ENCODE results near the gene GLB1L3.
A peak's percentile ranks its signal among the peaks of the same experiment; 100 is the strongest.

Gene GLB1L3

DNA sequence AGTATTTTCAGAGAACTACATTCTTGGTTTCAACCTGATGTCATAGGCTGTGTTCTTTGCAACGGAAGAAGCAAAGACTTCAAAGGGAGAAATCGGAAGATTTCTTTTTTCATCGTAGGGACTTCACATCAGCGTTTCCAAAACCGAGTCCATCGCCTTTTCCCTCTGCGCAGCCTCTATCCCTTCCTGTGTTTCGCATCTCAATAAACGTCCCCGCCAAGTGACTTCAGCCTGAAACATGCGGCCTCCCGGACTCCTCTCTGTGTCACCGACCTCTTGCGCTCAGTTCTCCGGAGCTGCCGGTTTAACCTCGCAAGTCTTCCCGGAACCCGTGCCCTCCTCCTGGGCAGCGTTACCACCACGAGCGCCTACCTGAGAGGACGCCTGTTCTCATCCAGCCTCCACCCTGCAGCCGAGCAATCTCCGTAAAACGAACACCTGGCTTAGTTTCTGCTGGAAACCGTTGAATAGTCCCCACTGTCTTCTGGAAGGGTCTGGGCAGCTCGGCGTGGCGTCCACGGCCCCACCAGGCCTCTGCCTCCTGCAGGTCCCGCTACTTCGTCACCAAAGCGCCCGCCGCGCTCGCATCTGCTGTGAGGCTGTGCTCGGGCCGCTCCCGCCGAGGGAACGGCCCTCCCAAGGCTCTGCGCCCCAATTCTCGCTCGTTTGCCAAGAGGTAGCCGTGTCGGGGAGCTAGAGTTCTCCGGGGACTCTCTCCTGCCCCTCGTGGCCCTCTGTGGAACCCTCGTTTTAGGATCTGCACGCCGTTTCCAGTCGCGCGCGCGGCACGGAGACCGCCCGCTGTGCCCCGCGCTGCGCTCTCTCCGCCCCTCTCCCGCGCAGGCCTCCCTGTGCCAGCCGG lies at the start of gene GLB1L3:
GLB1L3 (plus strand) TSS at position 846 of the 862 bp plus-strand sequence. CDS start 362 bp downstream, outside the sequence.
- H3K4me3 ChIP-seq: peak within 1 kb of the TSS; percentile 53 to 69 (median 60)
- H4K20me1 ChIP-seq: peaks cover 0 to 45% (median 31%) of the 10 kb centered on the region in 11 experiments; a peak in 18 of 22 replicates
- peak within 1 kb of the TSS; percentile 89 to 98 (median 95) for H3K4me2 ChIP-seq
- H3K9ac ChIP-seq: peak within 1 kb of the TSS in 9 of 11 experiments; percentile 13 to 59 (median 48); a peak in 16 of 22 replicates
- TF ChIP-seq Cebpa-rat (IDR thresholded peaks at IDR 0.05): no peak
- H3K36me3 ChIP-seq: 0 out of 22 replicates have a peak, but pooled peaks cover 0 to 3% (median 0%) of the 10 kb centered on the region in 11 experiments
- H3K27ac ChIP-seq: no peak within 1 kb of the TSS
- peaks cover 84 to 96% (median 86%) of the 10 kb centered on the region in 11 experiments for H3K27me3 ChIP-seq
- H3K9me3 ChIP-seq (replicated peaks in 1 of 11): peaks cover 6 to 13% (median 7%) of the 10 kb centered on the region in 11 experiments; a peak in 19 of 22 replicates
- H3K4me1 ChIP-seq: peaks cover 22 to 40% (median 28%) of the 10 kb centered on the region in 10 experiments; a peak in 19 of 20 replicates

DNA sequence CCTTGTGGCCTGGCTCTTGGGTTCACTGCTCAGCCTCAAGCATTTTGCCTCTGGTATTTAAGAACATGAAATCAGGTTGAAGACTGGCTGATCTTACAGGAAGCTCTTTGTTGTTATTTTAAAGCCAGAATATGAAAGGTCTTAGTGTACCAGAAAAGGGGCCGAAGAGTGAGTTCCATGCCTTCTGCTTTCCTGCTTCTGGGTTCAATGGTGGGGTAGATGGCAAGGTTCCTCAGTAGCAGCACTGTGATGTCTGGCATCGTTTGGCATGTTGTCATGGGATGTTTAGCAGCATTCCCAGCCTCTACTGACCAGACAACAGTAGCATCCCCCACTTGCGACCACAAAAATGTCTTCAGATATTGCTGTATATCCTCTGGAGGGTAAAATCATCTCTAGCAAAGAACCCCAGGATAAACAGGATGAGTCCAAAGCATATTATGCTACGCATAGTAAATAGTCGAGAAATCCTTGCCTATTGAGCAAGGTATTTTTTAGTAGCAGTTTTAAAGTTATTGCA lies 49.3 kb upstream of the GLB1L3 start:
- Histone ChIP-seq H4K20me1 (peaks cover 61 to 85% (median 75%) of the 10 kb centered on the region in 11 experiments; a peak in 21 of 22 replicates), H3K9ac (peak overlapping the region in 6 of 11 experiments; percentile 14 to 89 (median 84); a peak in 4 of 22 replicates), H3K27ac (no peak overlapping the region), H3K4me1 (peaks cover 75 to 85% (median 82%) of the 10 kb centered on the region in 10 experiments), H3K36me3 (peaks cover 0 to 6% (median 0%) of the 10 kb centered on the region in 11 experiments; a peak in 4 of 22 replicates), H3K4me3 (peak overlapping the region; percentile 76 to 91 (median 86); a peak in 18 of 20 replicates), H3K27me3 (peaks cover 23 to 37% (median 29%) of the 10 kb centered on the region in 11 experiments), H3K9me3 (replicated peaks in 1 of 11) (no peaks in the 10 kb centered on the region), H3K4me2 (peak overlapping the region; percentile 91 to 99 (median 97))
- TF ChIP-seq Cebpa-rat (IDR thresholded peaks at IDR 0.05): no peak

DNA sequence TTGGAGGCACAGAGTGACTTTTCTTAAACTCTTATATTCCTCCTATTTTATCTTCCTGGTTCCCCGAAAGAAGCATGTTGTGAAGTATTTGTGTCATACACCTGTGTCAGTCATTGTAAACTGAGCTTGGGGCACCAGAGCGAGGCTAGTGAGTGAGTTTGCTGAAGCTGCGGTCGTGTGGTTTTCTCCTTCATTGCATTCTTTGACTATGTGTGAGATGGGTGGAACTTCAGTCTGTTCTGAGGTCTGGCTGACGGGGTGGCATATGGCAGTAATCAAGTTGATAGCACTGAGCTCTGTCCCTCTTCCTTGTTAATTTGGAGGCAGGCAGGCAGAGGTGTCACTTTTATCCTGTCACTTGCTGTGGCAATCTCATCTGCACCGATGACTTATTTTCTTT lies 47.6 kb upstream of the GLB1L3 start:
- peak overlapping the region in 2 of 10 experiments; percentile 17 to 28; a peak in 1 of 20 replicates for H3K4me3 ChIP-seq
- peaks cover 23 to 37% (median 29%) of the 10 kb centered on the region in 11 experiments for H3K27me3 ChIP-seq
- H3K9ac ChIP-seq: no peak overlapping the region
- peaks cover 75 to 87% (median 84%) of the 10 kb centered on the region in 10 experiments for H3K4me1 ChIP-seq
- no peak overlapping the region for H3K27ac ChIP-seq
- H3K4me2 ChIP-seq: peak overlapping the region; percentile 60 to 99 (median 88)
- TF ChIP-seq Cebpa-rat (IDR thresholded peaks at IDR 0.05): no peak
- H4K20me1 ChIP-seq: peaks cover 76 to 87% (median 85%) of the 10 kb centered on the region in 11 experiments; a peak in 21 of 22 replicates
- H3K36me3 ChIP-seq: peaks cover 0 to 4% (median 0%) of the 10 kb centered on the region in 11 experiments; a peak in 2 of 22 replicates
- no peaks in the 10 kb centered on the region for H3K9me3 ChIP-seq (replicated peaks in 1 of 11)

DNA sequence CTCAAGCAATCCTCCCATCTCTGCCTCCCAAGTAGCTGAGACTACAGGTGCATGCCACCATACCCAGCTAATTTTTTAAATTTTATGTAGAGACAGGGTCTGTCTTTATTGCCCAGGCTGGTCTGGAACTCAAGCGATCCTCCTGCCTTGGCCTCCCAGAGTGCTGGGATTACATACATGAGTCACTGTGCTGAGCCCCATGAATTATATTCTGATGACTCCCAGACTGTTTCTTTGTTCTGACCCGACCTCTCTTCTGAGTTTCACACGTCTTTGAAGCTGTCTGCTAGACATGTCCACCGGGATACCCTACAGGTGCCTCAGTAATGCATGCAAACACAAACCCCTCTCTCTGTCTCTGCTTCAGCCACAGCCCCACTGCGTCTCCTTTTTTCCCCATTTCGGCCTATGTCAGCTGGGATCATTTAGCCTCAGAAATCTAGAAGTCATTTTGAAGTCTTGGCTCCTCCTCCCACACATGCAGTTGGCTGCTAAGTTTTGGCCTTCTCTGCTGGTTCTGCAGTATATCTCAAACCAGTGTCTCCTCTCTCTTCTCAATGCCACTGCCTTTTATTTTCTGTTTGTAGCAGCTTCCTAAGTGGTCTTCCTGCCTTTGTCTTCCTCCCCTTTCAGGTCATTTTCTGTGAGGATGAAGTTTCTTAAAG lies 46.9 kb upstream of the GLB1L3 start:
- H4K20me1 ChIP-seq: peaks cover 82 to 94% (median 91%) of the 10 kb centered on the region in 11 experiments; a peak in 21 of 22 replicates
- H3K4me1 ChIP-seq: peaks cover 75 to 94% (median 90%) of the 10 kb centered on the region in 10 experiments

GRCh38 chr11:134230339-134230738 lies 45.8 kb upstream of the GLB1L3 start:
- Histone ChIP-seq H3K27me3 (peaks cover 23 to 37% (median 25%) of the 10 kb centered on the region in 11 experiments), H3K4me2 (peak overlapping the region; percentile 60 to 99 (median 88)), H3K9me3 (replicated peaks in 1 of 11) (no peaks in the 10 kb centered on the region), H3K4me1 (peaks cover 75 to 96% (median 89%) of the 10 kb centered on the region in 10 experiments), H4K20me1 (peaks cover 91 to 100% (median 98%) of the 10 kb centered on the region in 11 experiments; a peak in 21 of 22 replicates), H3K36me3 (peaks cover 6 to 14% (median 8%) of the 10 kb centered on the region in 11 experiments; a peak in 20 of 22 replicates), H3K27ac (peak overlapping the region in 3 of 11 experiments; percentile 1 to 43 (median 24); a peak in 3 of 22 replicates), H3K4me3 (peak overlapping the region in 2 of 10 experiments; percentile 24 to 35; a peak in 2 of 20 replicates), H3K9ac (peak overlapping the region in 2 of 11 experiments; percentile 7 to 42; a peak in 1 of 22 replicates)
- no peak for TF ChIP-seq Cebpa-rat (IDR thresholded peaks at IDR 0.05)

More for the DNA sequence above, 46.9 kb upstream of the GLB1L3 start:
- Histone ChIP-seq H3K27me3 (peaks cover 23 to 37% (median 29%) of the 10 kb centered on the region in 11 experiments), H3K27ac (no peak overlapping the region), H3K9me3 (replicated peaks in 1 of 11) (no peaks in the 10 kb centered on the region), H3K4me3 (peak overlapping the region in 2 of 10 experiments; percentile 17 to 28; a peak in 4 of 20 replicates), H3K36me3 (peaks cover 0 to 4% (median 0%) of the 10 kb centered on the region in 11 experiments; a peak in 3 of 22 replicates), H3K9ac (no peak overlapping the region), H3K4me2 (peak overlapping the region; percentile 60 to 99 (median 88))
- no peak for TF ChIP-seq Cebpa-rat (IDR thresholded peaks at IDR 0.05)

GRCh38 chr11:134231958-134232659 lies 44.1 kb upstream of the GLB1L3 start:
- H3K4me2 ChIP-seq: peak overlapping the region; percentile 60 to 99 (median 88)
- no peak for TF ChIP-seq Cebpa-rat (IDR thresholded peaks at IDR 0.05)
- H3K9me3 ChIP-seq (replicated peaks in 1 of 11): no peaks in the 10 kb centered on the region
- peaks cover 59 to 81% (median 73%) of the 10 kb centered on the region in 10 experiments for H3K4me1 ChIP-seq
- H3K4me3 ChIP-seq: no peak overlapping the region
- H4K20me1 ChIP-seq: peaks cover 73 to 85% (median 80%) of the 10 kb centered on the region in 11 experiments; a peak in 21 of 22 replicates
- peaks cover 17 to 29% (median 22%) of the 10 kb centered on the region in 11 experiments for H3K36me3 ChIP-seq
- peak overlapping the region in 8 of 11 experiments; percentile 24 to 53 (median 42); a peak in 14 of 22 replicates for H3K27ac ChIP-seq
- H3K9ac ChIP-seq: peak overlapping the region in 4 of 11 experiments; percentile 3 to 57 (median 24); a peak in 3 of 22 replicates
- peaks cover 7 to 20% (median 8%) of the 10 kb centered on the region in 11 experiments; a peak in 19 of 22 replicates for H3K27me3 ChIP-seq

DNA sequence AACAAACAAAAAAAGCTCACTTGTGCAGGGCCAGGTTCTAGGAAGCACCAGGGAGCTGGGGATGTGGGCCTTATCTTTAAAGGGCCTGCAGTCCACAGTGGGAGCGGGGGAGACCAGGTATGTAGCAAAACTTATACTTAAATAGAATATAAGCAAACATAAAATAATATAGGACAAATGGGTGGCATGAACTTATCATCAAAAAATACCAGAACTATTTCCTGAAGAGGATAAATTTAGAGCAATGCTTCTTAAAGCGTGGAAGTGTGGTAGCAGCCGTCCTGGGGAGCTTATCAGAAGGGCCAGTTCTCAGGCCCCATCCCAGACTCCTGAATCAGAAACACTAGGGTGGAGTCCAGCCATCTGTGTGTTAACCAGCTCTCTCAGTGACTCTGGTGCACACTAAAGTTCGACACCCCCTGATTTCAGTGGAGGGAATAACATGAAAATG lies 42.4 kb upstream of the GLB1L3 start:
- H4K20me1 ChIP-seq: peaks cover 61 to 82% (median 68%) of the 10 kb centered on the region in 11 experiments; a peak in 21 of 22 replicates
- H3K27me3 ChIP-seq: peaks cover 0 to 11% (median 0%) of the 10 kb centered on the region in 11 experiments; a peak in 4 of 22 replicates
- peaks cover 45 to 77% (median 66%) of the 10 kb centered on the region in 10 experiments for H3K4me1 ChIP-seq
- peak overlapping the region in 1 of 11 experiments; percentile 15; a peak in 1 of 22 replicates for H3K9ac ChIP-seq
- H3K4me3 ChIP-seq: no peak overlapping the region
- no peak overlapping the region for H3K27ac ChIP-seq
- H3K4me2 ChIP-seq: peak overlapping the region in 9 of 11 experiments; percentile 74 to 99 (median 95); a peak in 19 of 22 replicates
- no peak for TF ChIP-seq Cebpa-rat (IDR thresholded peaks at IDR 0.05)
- peaks cover 19 to 40% (median 30%) of the 10 kb centered on the region in 11 experiments for H3K36me3 ChIP-seq
- H3K9me3 ChIP-seq (replicated peaks in 1 of 11): no peaks in the 10 kb centered on the region

Measured in BLaER1 treated with 17β-estradiol and CSF1 and Interleukin-3, amounts not matched to agents 10 nM and 100 nM (cell line).